Measurements from ENCODE around the gene TIPIN. TPM values are rescaled to one million over a fixed set of nuclear protein-coding genes. Genes with fewer than 3 reads are reported as not detected.
"Not testable (repeated sequence)": the region's sequence is repeated elsewhere in the genome, so short reads cannot be mapped to it uniquely, and the experiment has no call there.

TIPIN gene
- total RNA-seq, 4 donors from 2014 or later: 2.3 to 5.8 (median 5.2) TPM

GRCh38 chr15:66401130-66402021 lies 44.9 kb upstream of the TIPIN start:
- no peak for TF ChIP-seq CTCF (IDR thresholded peaks at IDR 0.05)
- DNase-seq (ENCODE audit: low spot score): no peak
- no peak for ATAC-seq (ENCODE audit: low FRiP score)

- DNase-seq (ENCODE audit: low spot score) (no peak), ATAC-seq (ENCODE audit: low FRiP score) (no peak)
- no peak for TF ChIP-seq CTCF (IDR thresholded peaks at IDR 0.05)
These were observed 43.9 kb upstream of the TIPIN start for GRCh38 chr15:66400351-66400774.

- no peak for DNase-seq (ENCODE audit: low spot score)
- no peak for ATAC-seq (ENCODE audit: low FRiP score)
- no peak for TF ChIP-seq CTCF (IDR thresholded peaks at IDR 0.05)
These were observed 42.8 kb upstream of the TIPIN start for GRCh38 chr15:66399276-66399675.

GRCh38 chr15:66394915-66395314 lies 38.4 kb upstream of the TIPIN start:
- no peak for TF ChIP-seq CTCF (IDR thresholded peaks at IDR 0.05)
- DNase-seq (ENCODE audit: low spot score): no peak
- ATAC-seq (ENCODE audit: low FRiP score): no peak

GRCh38 chr15:66394472-66394871 lies 38.0 kb upstream of the TIPIN start:
- DNase-seq (ENCODE audit: low spot score) (no peak), ATAC-seq (ENCODE audit: low FRiP score) (no peak)
- no peak for TF ChIP-seq CTCF (IDR thresholded peaks at IDR 0.05)

- ATAC-seq (ENCODE audit: low FRiP score); DNase-seq (ENCODE audit: low spot score): not testable (repeated sequence)
These were observed 36.6 kb upstream of the TIPIN start for GRCh38 chr15:66393037-66393436.

- ATAC-seq (ENCODE audit: low FRiP score) (no peak), DNase-seq (ENCODE audit: low spot score) (no peak)
- TF ChIP-seq CTCF (IDR thresholded peaks at IDR 0.05): no peak
These were observed 34.2 kb upstream of the TIPIN start for GRCh38 chr15:66390678-66391077.

Data from omental fat pad (tissue), 4 donors.